SU-DHL-6 (cell line): Measurements from ENCODE around the gene EPHB1.

ENCODE experiments used
- CTCF ChIP-seq: fragments of 200-600 bp; sonication (generic); IDR thresholded peaks from one replicate; pipeline ENCODE4 v1.5.1; 2017; ENCODE audit warnings: antibody characterized with exemption, mild to moderate bottlenecking, low read length, moderate library complexity; ENCODE audit not compliant: insufficient read depth, poor library complexity, severe bottlenecking
- EZH2phosphoT487 ChIP-seq: fragments of 200-600 bp; sonication (generic), shearing (Covaris generic); conservative IDR thresholded peaks from 2 replicates; pipeline ENCODE4 v1.6.1; 2018; ENCODE audit warnings: mild to moderate bottlenecking, antibody characterized with exemption, low read length, moderate library complexity, mixed read lengths

- TF ChIP-seq CTCF, result no peak
- TF ChIP-seq EZH2phosphoT487, result no peak
Observed at GRCh38 chr3:134766290-134766689, 28.8 kb upstream of the EPHB1 start.
